Measurements from ENCODE around the gene KANTR.

DNA sequence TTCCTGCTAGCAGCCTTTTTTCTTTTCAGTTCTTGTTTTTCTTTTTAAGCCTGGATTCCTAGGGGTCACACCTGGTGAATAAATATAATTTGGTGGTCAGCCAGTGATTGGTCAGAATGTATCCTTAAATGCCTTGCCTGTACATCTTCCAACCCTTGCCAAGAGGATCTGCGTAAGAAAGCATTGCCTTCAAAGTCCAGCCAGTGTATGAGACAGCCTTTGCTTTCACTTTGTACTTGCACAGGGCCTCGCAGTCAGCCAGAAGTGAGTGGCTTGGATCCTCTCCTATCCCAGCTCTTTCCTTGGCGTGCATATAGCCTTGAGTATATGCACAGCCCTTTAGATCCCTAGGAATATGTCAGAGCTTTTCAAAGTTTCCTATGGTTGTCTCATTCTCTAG, 22.2 kb downstream of the KANTR start:
- TF ChIP-seq POLR2A (IDR thresholded peaks at IDR 0.05) = no peak
- TF ChIP-seq, protein P1, sequence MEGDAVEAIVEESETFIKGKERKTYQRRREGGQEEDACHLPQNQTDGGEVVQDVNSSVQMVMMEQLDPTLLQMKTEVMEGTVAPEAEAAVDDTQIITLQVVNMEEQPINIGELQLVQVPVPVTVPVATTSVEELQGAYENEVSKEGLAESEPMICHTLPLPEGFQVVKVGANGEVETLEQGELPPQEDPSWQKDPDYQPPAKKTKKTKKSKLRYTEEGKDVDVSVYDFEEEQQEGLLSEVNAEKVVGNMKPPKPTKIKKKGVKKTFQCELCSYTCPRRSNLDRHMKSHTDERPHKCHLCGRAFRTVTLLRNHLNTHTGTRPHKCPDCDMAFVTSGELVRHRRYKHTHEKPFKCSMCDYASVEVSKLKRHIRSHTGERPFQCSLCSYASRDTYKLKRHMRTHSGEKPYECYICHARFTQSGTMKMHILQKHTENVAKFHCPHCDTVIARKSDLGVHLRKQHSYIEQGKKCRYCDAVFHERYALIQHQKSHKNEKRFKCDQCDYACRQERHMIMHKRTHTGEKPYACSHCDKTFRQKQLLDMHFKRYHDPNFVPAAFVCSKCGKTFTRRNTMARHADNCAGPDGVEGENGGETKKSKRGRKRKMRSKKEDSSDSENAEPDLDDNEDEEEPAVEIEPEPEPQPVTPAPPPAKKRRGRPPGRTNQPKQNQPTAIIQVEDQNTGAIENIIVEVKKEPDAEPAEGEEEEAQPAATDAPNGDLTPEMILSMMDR (IDR thresholded peaks at IDR 0.05) = no peak
